ENCODE measurements around the gene ATG10.

The ATG10 gene

GRCh38 chr5:82147860-82148573 lies 176.2 kb downstream of the ATG10 start:
- no peak for DNase-seq (ENCODE audit: low spot score)
- POLR2A ChIA-PET (ENCODE audit: low non-redundant PET) = no interaction called here

DNA sequence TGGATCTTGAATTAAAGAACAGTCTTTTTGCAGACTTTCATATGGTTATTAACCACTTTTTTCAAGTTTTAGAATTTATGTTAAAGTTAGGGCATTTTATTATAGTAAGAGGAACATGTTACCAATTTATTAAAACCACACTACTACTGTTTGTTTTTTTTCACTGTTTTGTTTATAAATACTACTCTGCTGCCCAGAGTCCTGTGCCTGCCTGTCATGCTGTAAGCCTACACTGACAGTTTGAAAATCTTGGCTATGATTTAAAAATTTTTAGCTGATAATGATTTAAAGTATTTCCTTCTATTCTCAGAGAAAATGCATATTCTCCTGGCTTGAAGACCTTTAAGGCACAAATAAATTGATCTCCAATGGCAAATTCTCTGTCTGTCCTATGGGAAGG lies 177.6 kb downstream of the ATG10 start:
- DNase-seq (ENCODE audit: low spot score) = no peak
- no peak for TF ChIP-seq CTCF (conservative IDR thresholded peaks at IDR 0.05; ENCODE audit: low read depth)
- POLR2A ChIA-PET (ENCODE audit: low non-redundant PET) = no interaction called here
- CTCF ChIA-PET = no interaction called here
- H3K27ac ChIP-seq = no peak overlapping the region

More at GRCh38 chr5:82147860-82148573, 176.2 kb downstream of the ATG10 start:
- peak overlapping the region; percentile 52 for H3K27ac ChIP-seq
- no peak for TF ChIP-seq CTCF (conservative IDR thresholded peaks at IDR 0.05; ENCODE audit: low read depth)
- CTCF ChIA-PET = interaction anchor here (0.6 kb wide), 1 partner anchor 641 kb away, joined by 3 read pairs; no protein-coding TSS in a partner anchor

DNA sequence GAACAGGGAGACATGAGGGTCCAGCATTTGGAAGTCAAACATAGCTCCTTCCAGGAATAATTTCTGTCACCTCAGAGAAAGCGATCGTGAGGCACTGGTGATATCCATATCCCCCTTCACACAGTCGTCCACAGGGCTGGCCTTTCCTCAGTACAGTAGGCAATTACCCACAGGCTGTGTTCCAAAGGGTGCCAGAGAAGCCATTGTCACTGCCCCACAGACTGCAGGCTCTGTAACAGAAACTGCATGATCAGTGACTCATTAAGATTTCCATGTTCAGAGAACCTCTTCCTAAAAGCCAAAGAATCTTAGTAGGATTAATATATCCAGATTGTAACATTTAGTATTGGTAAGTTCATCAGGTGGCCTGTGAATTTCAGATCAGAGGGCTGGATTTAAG lies 178.7 kb downstream of the ATG10 start:
- ChIA-PET CTCF (no interaction called here), POLR2A (ENCODE audit: low non-redundant PET) (no interaction called here)
- no peak for TF ChIP-seq CTCF (conservative IDR thresholded peaks at IDR 0.05; ENCODE audit: low read depth)

GRCh38 chr5:82151204-82151603 lies 179.4 kb downstream of the ATG10 start:
- H3K27ac ChIP-seq = no peak overlapping the region
- POLR2A ChIA-PET (ENCODE audit: low non-redundant PET) = interaction anchor here (0.7 kb wide), 1 partner anchor 376 kb away, joined by 5 read pairs; no protein-coding TSS in a partner anchor
- no peak for TF ChIP-seq CTCF (conservative IDR thresholded peaks at IDR 0.05; ENCODE audit: low read depth)
- no peak for DNase-seq (ENCODE audit: low spot score)
- CTCF ChIA-PET = no interaction called here

More for the DNA sequence above, 178.7 kb downstream of the ATG10 start:
- DNase-seq (ENCODE audit: low spot score) = no peak
- H3K27ac ChIP-seq = no peak overlapping the region

DNA sequence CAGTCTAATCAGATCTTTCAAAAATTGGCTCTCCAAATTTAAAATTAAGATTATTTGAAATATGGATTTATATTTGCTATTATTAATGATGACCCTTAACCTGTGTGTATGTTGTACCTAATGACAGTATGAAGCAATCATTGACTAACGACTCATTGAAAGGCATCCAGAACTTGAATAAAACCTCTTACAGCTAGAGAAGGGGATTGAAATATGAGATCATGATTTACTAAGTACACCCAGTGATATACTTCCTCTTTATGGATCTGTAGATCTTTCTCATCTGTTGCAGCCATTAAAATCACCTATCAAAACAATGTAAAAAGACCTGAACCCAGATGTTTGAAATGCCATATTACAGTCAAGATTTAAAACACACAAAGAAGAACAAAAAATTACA lies 179.8 kb downstream of the ATG10 start:
- TF ChIP-seq CTCF (conservative IDR thresholded peaks at IDR 0.05; ENCODE audit: low read depth) = no peak
- ChIA-PET POLR2A (ENCODE audit: low non-redundant PET) (interaction anchor here (0.7 kb wide), 1 partner anchor 377 kb away, joined by 5 read pairs; no protein-coding TSS in a partner anchor), CTCF (no interaction called here)
- DNase-seq (ENCODE audit: low spot score) = no peak
- H3K27ac ChIP-seq = no peak overlapping the region

- no peak overlapping the region for H3K27ac ChIP-seq
- no peak for DNase-seq (ENCODE audit: low spot score)
- ChIA-PET POLR2A (ENCODE audit: low non-redundant PET) (no interaction called here), CTCF (interaction anchor here (0.6 to 0.7 kb wide), 2 partner anchors 57 to 391 kb away, joined by 3 to 5 read pairs; no protein-coding TSS in a partner anchor)
- no peak for TF ChIP-seq CTCF (conservative IDR thresholded peaks at IDR 0.05; ENCODE audit: low read depth)
Observed at GRCh38 chr5:82152978-82153481, 181.2 kb downstream of the ATG10 start.

Data from RWPE1 (cell line).